NT2/D1 (cell line): ENCODE results near the gene FBXL13.

Experiments used
- YY1 ChIP-seq: IDR thresholded peaks from 2 replicates; pipeline ENCODE4 v1.6.1; 2011; ENCODE audit not compliant: insufficient read length, insufficient read depth
- ZNF274 ChIP-seq: IDR thresholded peaks from 2 replicates; pipeline ENCODE4 v1.6.1; 2011; ENCODE audit warnings: mild to moderate bottlenecking, low read depth, low read length

DNA sequence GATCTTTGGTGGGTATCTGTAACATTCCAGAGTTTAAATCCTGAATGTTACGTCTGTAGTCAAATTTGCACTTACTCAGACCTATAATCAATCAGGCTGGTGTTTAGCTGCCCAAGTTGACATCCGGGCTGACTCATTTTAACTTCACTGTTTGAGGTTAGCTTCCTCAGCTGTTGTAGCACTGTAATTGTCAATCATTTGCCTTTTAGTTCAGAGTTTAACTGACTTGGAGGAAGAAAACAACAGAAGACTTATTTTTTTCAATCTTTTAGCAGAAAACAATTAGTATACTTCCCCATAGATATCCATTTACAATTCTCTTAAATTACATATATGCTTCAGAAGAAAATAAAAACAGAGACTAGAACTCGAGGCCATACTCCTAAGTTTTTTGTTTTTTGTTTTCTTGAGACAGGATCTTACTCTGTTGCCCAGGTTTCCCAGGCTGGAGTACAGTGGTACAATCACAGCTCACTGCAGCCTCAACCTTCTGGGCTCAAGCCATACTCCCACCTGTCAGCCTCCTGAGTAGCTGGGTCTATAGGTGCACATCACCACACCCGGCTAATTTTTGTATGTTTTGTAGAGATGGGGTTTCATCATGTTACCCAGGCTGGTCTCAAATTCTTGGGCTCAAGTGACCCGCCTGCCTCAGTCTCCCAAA, 200.3 kb downstream of the FBXL13 start:
- TF ChIP-seq YY1, result no peak
- TF ChIP-seq ZNF274, result no peak
